Prostate gland (tissue), 2 donors: Measurements from ENCODE around the gene ZEB2. TPM values are rescaled to one million over a fixed set of nuclear protein-coding genes. Genes with fewer than 3 reads are reported as not detected.

ENCODE experiments used
- DNase-seq: peaks from one replicate; pipeline ENCODE4 v3.0.0-alpha.2; 2019; ENCODE audit warnings: low spot score
- H3K27ac ChIP-seq, 2 donors: fragments of 200-600 bp; sonication (generic); 2 replicates each; pipeline ENCODE4 v1.5.1; 2017 to 2019
- H3K27me3 ChIP-seq: fragments of 200-600 bp; sonication (generic); replicated peaks from 2 replicates; pipeline ENCODE4 v1.5.1; 2019; ENCODE audit not compliant: insufficient read depth
- H3K36me3 ChIP-seq, 2 donors: fragments of 200-600 bp; sonication (generic); 1 replicate in 1 of 2; 2 replicates in 1 of 2; pipeline versions ENCODE4 v1.5.1 to v1.8.1; 2017 to 2019
- H3K4me1 ChIP-seq: fragments of 200-600 bp; sonication (generic); replicated peaks from 2 replicates; pipeline ENCODE4 v1.5.1; 2019
- H3K4me3 ChIP-seq, 2 donors: fragments of 200-600 bp; sonication (generic); 2 replicates each; pipeline ENCODE4 v1.5.1; 2017 to 2019
- H3K9me3 ChIP-seq: fragments of 200-600 bp; sonication (generic); 2 replicates; pipeline ENCODE4 v1.5.1; 2017
- POLR2A ChIP-seq: fragments of 450-650 bp; IDR thresholded peaks from one replicate; pipeline ENCODE4 v1.6.1; 2016; ENCODE audit warnings: antibody characterized with exemption, mild to moderate bottlenecking
- POLR2AphosphoS5 ChIP-seq: sonication (generic); formaldehyde crosslinking; IDR thresholded peaks from one replicate; pipeline ENCODE4 v1.6.1; 2017; ENCODE audit warnings: antibody characterized with exemption
- WGBS: methylation state at CpG from one replicate; pipeline ENCODE4 v1.1.5; 2018; 5-methylcytosine and 5-hydroxymethylcytosine counted together
- intact Hi-C: fragments of 100-400 bp; cut with DNase I; formaldehyde crosslinking; loops from one replicate; pipeline ENCODE4 v1.14.2; 2022
- total RNA-seq, 2 donors: library from RNA; depleted of rRNA; stranded (reverse); fragments of >200 nt; gene quantifications; one replicate each; pipeline ENCODE4 v1.1.0, GENCODE V29; 2016
- TF ChIP-seq, protein P1 (sequence below), 4 experiments: fragments of 200-600 bp in 2 of 4; fragments of 450-650 bp in 2 of 4; sonication (generic) in 2 of 4; IDR thresholded peaks; 1 replicate in 3 of 4; 2 replicates in 1 of 4; pipeline ENCODE4 v1.5.1; 2016 to 2019; ENCODE audit warnings: antibody characterized with exemption in 4 of 4, mild to moderate bottlenecking in 2 of 4, moderate library complexity in 2 of 4

The ZEB2 gene
- total RNA-seq, 2 donors from 2014 or later = 13.1 to 80.4 TPM

DNA sequence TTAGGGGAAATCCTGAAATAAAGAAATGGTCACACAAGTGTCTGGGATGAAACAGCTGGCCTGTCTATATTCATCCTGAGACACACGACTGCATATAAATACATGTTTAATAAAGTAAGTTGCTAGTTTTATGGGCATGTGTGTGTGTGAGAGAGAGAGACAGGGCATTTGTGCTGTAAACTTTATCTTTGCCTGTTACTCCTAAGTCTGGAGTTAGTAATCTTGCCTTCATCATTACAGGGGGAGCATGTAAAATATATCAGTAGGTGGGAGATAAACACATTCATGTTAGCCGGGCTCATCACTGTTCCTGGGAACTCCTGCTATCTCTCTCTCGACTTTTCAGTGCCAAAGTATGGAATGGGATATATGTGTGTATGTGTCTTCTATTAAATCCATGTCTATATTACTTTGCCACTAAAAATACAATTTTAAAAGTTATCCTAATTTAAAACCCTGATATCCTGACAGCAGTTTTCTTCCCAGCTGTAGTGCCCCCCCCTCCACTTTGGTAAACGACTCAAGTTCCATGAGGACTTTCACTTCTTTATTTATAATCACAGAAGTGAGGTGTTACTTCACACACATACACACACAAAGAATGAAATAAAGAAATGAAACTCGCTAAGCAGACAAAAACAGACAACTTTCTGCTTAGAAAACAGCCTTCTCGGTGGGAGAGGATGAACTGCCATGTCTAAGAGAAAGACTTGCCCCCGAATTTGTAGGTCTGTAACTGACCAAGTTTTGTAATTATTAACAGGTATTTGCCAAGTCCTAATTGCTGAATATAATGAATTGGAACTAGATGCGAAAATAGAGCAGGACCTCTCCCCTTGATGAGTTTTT is 947 bp downstream of the ZEB2 start:
- DNase-seq = no peak
- Histone ChIP-seq H3K36me3 (no peaks in the 10 kb centered on the region), H3K4me1 (no peaks in the 10 kb centered on the region), H3K9me3 (no peaks in the 10 kb centered on the region), H3K27me3 (peaks cover 13% of the 10 kb centered on the region), H3K27ac (peak overlapping the region; percentile 84), H3K4me3 (peak overlapping the region; percentile 44 to 51)
- TF ChIP-seq POLR2A = no peak
- TF ChIP-seq, protein P1, sequence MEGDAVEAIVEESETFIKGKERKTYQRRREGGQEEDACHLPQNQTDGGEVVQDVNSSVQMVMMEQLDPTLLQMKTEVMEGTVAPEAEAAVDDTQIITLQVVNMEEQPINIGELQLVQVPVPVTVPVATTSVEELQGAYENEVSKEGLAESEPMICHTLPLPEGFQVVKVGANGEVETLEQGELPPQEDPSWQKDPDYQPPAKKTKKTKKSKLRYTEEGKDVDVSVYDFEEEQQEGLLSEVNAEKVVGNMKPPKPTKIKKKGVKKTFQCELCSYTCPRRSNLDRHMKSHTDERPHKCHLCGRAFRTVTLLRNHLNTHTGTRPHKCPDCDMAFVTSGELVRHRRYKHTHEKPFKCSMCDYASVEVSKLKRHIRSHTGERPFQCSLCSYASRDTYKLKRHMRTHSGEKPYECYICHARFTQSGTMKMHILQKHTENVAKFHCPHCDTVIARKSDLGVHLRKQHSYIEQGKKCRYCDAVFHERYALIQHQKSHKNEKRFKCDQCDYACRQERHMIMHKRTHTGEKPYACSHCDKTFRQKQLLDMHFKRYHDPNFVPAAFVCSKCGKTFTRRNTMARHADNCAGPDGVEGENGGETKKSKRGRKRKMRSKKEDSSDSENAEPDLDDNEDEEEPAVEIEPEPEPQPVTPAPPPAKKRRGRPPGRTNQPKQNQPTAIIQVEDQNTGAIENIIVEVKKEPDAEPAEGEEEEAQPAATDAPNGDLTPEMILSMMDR (IDR thresholded peaks at IDR 0.05) = no peak
- TF ChIP-seq POLR2AphosphoS5 = no peak
- WGBS = 10% methylated on average over 8 of the region's 8 CpGs
- intact Hi-C loops = loop anchor here (5.0 kb wide), 2 partner anchors 582 to 1233 kb away; no protein-coding TSS in a partner anchor

DNA sequence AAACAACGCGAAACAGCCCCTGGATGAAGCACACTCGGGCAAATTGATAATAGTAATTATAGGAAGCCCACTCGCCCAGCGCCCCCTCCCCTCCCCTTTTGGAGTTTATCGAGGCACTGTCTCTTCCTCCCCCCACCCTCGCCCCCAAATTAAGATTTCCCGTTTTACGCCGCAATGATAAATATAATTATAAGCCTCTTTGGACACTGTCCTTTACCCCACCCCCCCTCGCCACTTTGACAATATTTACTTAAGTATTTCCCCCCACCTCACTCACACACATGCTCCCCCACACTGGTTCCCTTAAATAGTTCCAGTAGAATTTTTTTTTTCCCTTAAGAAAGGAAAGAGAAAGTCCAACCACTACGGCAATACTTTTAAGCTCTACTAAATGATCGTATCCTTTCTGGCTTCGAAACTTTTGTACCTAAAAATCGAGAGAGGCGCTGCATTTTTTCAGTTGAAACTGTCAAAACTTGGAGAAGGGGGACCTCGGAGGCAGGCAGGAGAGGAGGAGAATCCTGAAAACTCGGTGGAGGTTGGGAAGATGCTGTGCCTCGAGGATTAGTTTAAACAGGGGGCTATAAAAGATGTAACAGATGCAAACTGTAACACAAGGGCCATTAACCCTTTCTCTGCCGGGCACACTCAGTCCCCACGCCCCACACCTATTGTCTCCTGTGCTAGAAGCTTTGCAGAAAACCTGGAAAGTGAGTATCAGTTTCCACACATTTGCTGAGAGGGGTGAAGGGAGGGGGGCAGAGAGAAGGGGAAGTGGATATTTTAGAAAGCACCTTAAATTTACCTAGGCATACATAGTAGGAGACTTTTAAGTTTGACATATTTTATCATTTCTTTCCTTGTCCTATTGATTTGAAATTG is 1.8 kb downstream of the ZEB2 start:
- intact Hi-C loops = loop anchor here (5.0 kb wide), 2 partner anchors 581 to 1234 kb away; no protein-coding TSS in a partner anchor

DNA sequence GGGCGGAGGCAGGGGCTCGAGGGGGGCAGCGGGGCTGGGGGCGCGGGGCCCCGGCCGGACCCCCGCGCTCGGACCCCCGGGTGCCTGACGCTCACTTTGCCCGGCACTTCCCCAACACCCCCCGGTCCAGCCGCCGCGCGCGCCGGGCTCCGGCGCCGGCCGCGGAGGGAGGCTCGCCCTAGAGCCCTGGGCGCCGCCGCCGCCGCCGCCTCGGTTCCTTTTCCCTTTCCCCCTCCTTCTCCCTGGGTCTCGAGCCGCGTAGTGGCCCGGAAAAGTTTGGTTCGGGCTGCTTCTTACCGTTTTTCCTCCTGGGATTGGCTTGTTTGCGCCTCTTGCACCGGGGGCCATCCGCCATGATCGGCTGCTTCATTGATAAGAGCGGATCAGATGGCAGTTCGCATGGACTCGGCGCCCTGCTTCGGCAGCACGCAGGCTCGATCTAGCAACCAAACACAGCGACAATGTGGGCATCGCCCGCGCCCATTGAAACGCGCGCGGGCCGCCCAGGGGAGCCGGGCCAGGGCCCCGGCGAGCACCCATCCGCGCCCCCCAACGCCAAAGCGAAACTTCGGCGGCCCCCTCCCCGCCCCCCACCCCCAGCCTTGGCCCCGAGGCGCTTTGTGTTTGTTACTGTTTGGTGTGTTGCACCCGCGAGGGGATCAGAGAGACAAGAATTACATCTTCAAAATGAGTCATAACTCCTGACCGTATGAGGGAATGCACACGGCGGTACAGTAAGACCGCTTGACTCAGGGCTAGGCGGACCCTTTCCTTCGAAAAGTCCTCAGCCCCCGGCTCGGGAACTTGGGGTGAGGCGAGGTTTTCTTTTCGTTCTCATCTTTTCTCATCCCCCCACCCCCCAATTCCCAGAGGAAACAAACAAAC is 2.7 kb downstream of the ZEB2 start:
- intact Hi-C loops = loop anchor here (5.0 kb wide), 2 partner anchors 580 to 1235 kb away; no protein-coding TSS in a partner anchor
- H3K27me3 ChIP-seq = peaks cover 13% of the 10 kb centered on the region
- no peaks in the 10 kb centered on the region for H3K9me3 ChIP-seq
- WGBS = under 1% methylated on average over 60 of the region's 83 CpGs
- TF ChIP-seq, protein P1 (IDR thresholded peaks at IDR 0.05) = no peak
- TF ChIP-seq POLR2AphosphoS5 (no peak), POLR2A (no peak)
- H3K36me3 ChIP-seq = no peaks in the 10 kb centered on the region
- H3K27ac ChIP-seq = peak overlapping the region; percentile 84
- no peak for DNase-seq
- peak overlapping the region; percentile 44 to 51 for H3K4me3 ChIP-seq
- H3K4me1 ChIP-seq = no peaks in the 10 kb centered on the region

More for the DNA sequence above, 1.8 kb downstream of the ZEB2 start:
- H3K36me3 ChIP-seq = no peaks in the 10 kb centered on the region
- H3K9me3 ChIP-seq = no peaks in the 10 kb centered on the region
- 3% methylated on average over 21 of the region's 21 CpGs for WGBS
- H3K4me3 ChIP-seq = peak overlapping the region; percentile 44 to 51
- TF ChIP-seq, protein P1 (IDR thresholded peaks at IDR 0.05) = no peak
- no peak for TF ChIP-seq POLR2A
- TF ChIP-seq POLR2AphosphoS5 = no peak
- no peak for DNase-seq
- H3K27ac ChIP-seq = peak overlapping the region; percentile 84
- H3K4me1 ChIP-seq = no peaks in the 10 kb centered on the region
- H3K27me3 ChIP-seq = peaks cover 13% of the 10 kb centered on the region

DNA sequence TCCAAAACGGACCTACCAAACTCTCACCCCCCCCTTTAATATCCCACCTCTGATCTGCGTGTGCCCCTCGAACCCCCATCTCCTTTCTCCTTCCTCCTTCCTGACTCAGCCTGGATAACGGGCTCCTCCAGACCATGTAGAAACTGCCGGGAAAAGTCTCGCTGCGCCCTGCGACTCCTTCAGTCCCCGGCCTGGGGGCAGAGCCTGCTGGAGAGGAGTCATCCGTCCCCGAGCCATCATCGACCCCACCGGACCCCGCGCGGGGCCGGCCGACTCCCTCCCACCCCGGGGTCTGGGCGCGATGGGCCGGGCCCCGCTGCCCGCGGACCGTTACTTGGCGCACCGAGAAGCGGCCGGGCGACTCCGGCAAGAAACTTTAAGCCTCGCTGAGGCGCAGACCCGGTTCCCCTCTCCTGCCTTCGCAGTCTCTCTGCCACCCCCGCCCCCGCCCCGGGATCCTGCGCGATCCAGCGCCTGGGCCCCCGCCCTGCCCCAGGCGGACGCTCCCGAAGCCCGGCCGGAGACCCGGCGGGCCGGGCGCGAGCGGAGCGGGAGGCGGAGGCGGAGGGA is 3.4 kb downstream of the ZEB2 start:
- Histone ChIP-seq H3K9me3 (no peaks in the 10 kb centered on the region), H3K4me1 (no peaks in the 10 kb centered on the region), H3K27me3 (peaks cover 11% of the 10 kb centered on the region), H3K36me3 (no peaks in the 10 kb centered on the region), H3K27ac (peak overlapping the region; percentile 84), H3K4me3 (peak overlapping the region; percentile 44 to 51)
- WGBS = under 1% methylated on average over 51 of the region's 57 CpGs
- intact Hi-C loops = loop anchor here (5.0 kb wide), 2 partner anchors 579 to 1236 kb away; no protein-coding TSS in a partner anchor
- no peak for DNase-seq
- TF ChIP-seq, protein P1 (IDR thresholded peaks at IDR 0.05) = no peak
- TF ChIP-seq POLR2A (no peak), POLR2AphosphoS5 (no peak)
